Activated CD4-positive, alpha-beta T cell treated with anti-CD3 and anti-CD28 coated beads for 48 hours (primary cell): Measurements from ENCODE around the gene PBX1.

ENCODE experiments used
- DNase-seq: peaks from one replicate; pipeline ENCODE4 v3.0.0-alpha.2; 2020

PBX1 gene

GRCh38 chr1:164703960-164704411 lies 145.0 kb downstream of the PBX1 start:
- DNase-seq = no peak

- no peak for DNase-seq
Observed at GRCh38 chr1:164704954-164705353, 146.0 kb downstream of the PBX1 start.

- no peak for DNase-seq
Observed at GRCh38 chr1:164706606-164706987, 147.6 kb downstream of the PBX1 start.

GRCh38 chr1:164707868-164708331 lies 148.9 kb downstream of the PBX1 start:
- no peak for DNase-seq

- DNase-seq = no peak
Observed at GRCh38 chr1:164708596-164708995, 149.6 kb downstream of the PBX1 start.

GRCh38 chr1:164709126-164709525 lies 150.1 kb downstream of the PBX1 start:
- DNase-seq = no peak

- DNase-seq = no peak
Observed at GRCh38 chr1:164709541-164710278, 150.7 kb downstream of the PBX1 start.

GRCh38 chr1:164712131-164713036 lies 153.4 kb downstream of the PBX1 start:
- DNase-seq = no peak

- no peak for DNase-seq
Observed at GRCh38 chr1:164713456-164714207, 154.6 kb downstream of the PBX1 start.

GRCh38 chr1:164716992-164717703 lies 158.2 kb downstream of the PBX1 start:
- DNase-seq = no peak

- no peak for DNase-seq
Observed at GRCh38 chr1:164718821-164719220, 159.8 kb downstream of the PBX1 start.

- no peak for DNase-seq
Observed at GRCh38 chr1:164719676-164720439, 160.9 kb downstream of the PBX1 start.

- DNase-seq = no peak
Observed at GRCh38 chr1:164720440-164721227, 161.7 kb downstream of the PBX1 start.

- no peak for DNase-seq
Observed at GRCh38 chr1:164721228-164721496, 162.2 kb downstream of the PBX1 start.

- no peak for DNase-seq
Observed at GRCh38 chr1:164723296-164723798, 164.4 kb downstream of the PBX1 start.

GRCh38 chr1:164725401-164725800 lies 166.4 kb downstream of the PBX1 start:
- DNase-seq = no peak

GRCh38 chr1:164726235-164726634 lies 167.3 kb downstream of the PBX1 start:
- DNase-seq = no peak

GRCh38 chr1:164728719-164729118 lies 169.7 kb downstream of the PBX1 start:
- DNase-seq = no peak

- no peak for DNase-seq
Observed at GRCh38 chr1:164731161-164731876, 172.3 kb downstream of the PBX1 start.

- no peak for DNase-seq
Observed at GRCh38 chr1:164733070-164733469, 174.1 kb downstream of the PBX1 start.
